Measurements from ENCODE around the gene SP140L.

SP140L gene

GRCh38 chr2:230317366-230317765 lies 9.6 kb upstream of the SP140L start:
- no peak for TF ChIP-seq CTCF (IDR thresholded peaks at IDR 0.05; ENCODE audit: low read depth, low read length, missing control alignments)
- in situ Hi-C loops (cut with HindIII; ENCODE audit: low sequenced_read_pairs): no loop called here
- H3K4me3 ChIP-seq (ENCODE audit: low read depth, low read length): no peak overlapping the region
- no peak for DNase-seq (ENCODE audit: low read depth)

- no peak overlapping the region for H3K4me3 ChIP-seq (ENCODE audit: low read depth, low read length)
- no peak for TF ChIP-seq CTCF (IDR thresholded peaks at IDR 0.05; ENCODE audit: low read depth, low read length, missing control alignments)
- in situ Hi-C loops (cut with HindIII; ENCODE audit: low sequenced_read_pairs): no loop called here
- no peak for DNase-seq (ENCODE audit: low read depth)
Measured at GRCh38 chr2:230318190-230319121, 8.5 kb upstream of the SP140L start.

- H3K4me3 ChIP-seq (ENCODE audit: low read depth, low read length): no peak overlapping the region
- DNase-seq (ENCODE audit: low read depth): no peak
- TF ChIP-seq CTCF (IDR thresholded peaks at IDR 0.05; ENCODE audit: low read depth, low read length, missing control alignments): no peak
- in situ Hi-C loops (cut with HindIII; ENCODE audit: low sequenced_read_pairs): no loop called here
Measured at GRCh38 chr2:230319211-230319862, 7.7 kb upstream of the SP140L start.

- no peak overlapping the region for H3K4me3 ChIP-seq (ENCODE audit: low read depth, low read length)
- no peak for TF ChIP-seq CTCF (IDR thresholded peaks at IDR 0.05; ENCODE audit: low read depth, low read length, missing control alignments)
- DNase-seq (ENCODE audit: low read depth): no peak
- in situ Hi-C loops (cut with HindIII; ENCODE audit: low sequenced_read_pairs): no loop called here
Measured at GRCh38 chr2:230321031-230321430, 6.0 kb upstream of the SP140L start.

- TF ChIP-seq CTCF (IDR thresholded peaks at IDR 0.05; ENCODE audit: low read depth, low read length, missing control alignments): no peak
- no peak for DNase-seq (ENCODE audit: low read depth)
- no peak overlapping the region for H3K4me3 ChIP-seq (ENCODE audit: low read depth, low read length)
- in situ Hi-C loops (cut with HindIII; ENCODE audit: low sequenced_read_pairs): no loop called here
Measured at GRCh38 chr2:230322561-230323384, 4.2 kb upstream of the SP140L start.
